PC-3 (cell line): ENCODE results near the gene POP4. TPM values are rescaled to one million over a fixed set of nuclear protein-coding genes. Genes with fewer than 3 reads are reported as not detected.

ENCODE experiments used
- ATAC-seq: fragments of 200-7000 bp; cut with Tn5 transposase; 2 replicates; pipeline ENCODE4 v1.9.1; 2020; ENCODE audit warnings: mild to moderate bottlenecking, moderate library complexity
- BruUV-seq: library from RNA; stranded (reverse); fragments of 400-500 nt; replicated peaks from 2 replicates; lab custom pipeline; 2021; lab: Mats Ljungman, UMichigan
- CTCF ChIA-PET: fragments of 300-600 bp; sonication (Branson Sonifier 250); formaldehyde crosslinking; loops from one replicate; lab custom pipeline; 2022; ENCODE audit warnings: antibody characterized with exemption; lab: Charles Lee
- POLR2A ChIA-PET: fragments of 300-600 bp; sonication (Branson Sonifier 250); formaldehyde crosslinking; loops from one replicate; lab custom pipeline; 2022; ENCODE audit warnings: antibody characterized with exemption; ENCODE audit not compliant: unreplicated experiment; lab: Charles Lee
- DNase-seq: peaks from one replicate; pipeline ENCODE4 v3.0.0-alpha.2; 2015
- H2AFZ ChIP-seq: fragments of 300-600 bp; sonication (generic); 2 replicates; pipeline ENCODE4 v1.6.0; 2016; ENCODE audit warnings: antibody characterized with exemption, low read length
- H3F3A ChIP-seq: fragments of 300-600 bp; sonication (generic); one replicate; pipeline ENCODE4 v1.6.0; 2017; ENCODE audit warnings: antibody characterized with exemption, low read length, control low read depth, mild to moderate bottlenecking; ENCODE audit not compliant: unreplicated experiment
- H3K27ac ChIP-seq: fragments of 300-600 bp; sonication (generic); 2 replicates; pipeline ENCODE4 v1.5.1; 2016; ENCODE audit warnings: mild to moderate bottlenecking, low read length
- H3K27me3 ChIP-seq: fragments of 300-600 bp; sonication (generic); 2 replicates; pipeline ENCODE4 v1.6.1; 2016; ENCODE audit warnings: low read length, mixed read lengths
- H3K36me3 ChIP-seq: fragments of 300-600 bp; sonication (generic); 2 replicates; pipeline ENCODE4 v1.6.1; 2016; ENCODE audit warnings: low read depth, mixed run types, low read length, mixed read lengths
- H3K4me1 ChIP-seq: fragments of 300-600 bp; sonication (generic); 2 replicates; pipeline ENCODE4 v1.5.1; 2016; ENCODE audit warnings: low read length; ENCODE audit not compliant: insufficient read depth
- H3K4me2 ChIP-seq: fragments of 300-600 bp; sonication (generic); 2 replicates; pipeline ENCODE4 v1.6.0; 2016; ENCODE audit warnings: low read length
- H3K4me3 ChIP-seq: fragments of 300-600 bp; sonication (generic); 2 replicates; pipeline ENCODE4 v1.5.1; 2016; ENCODE audit warnings: mild to moderate bottlenecking, low read length, mixed read lengths
- H3K79me2 ChIP-seq: fragments of 300-600 bp; sonication (generic); 2 replicates; pipeline ENCODE4 v1.6.1; 2017; ENCODE audit warnings: low read length, mixed read lengths
- H3K9ac ChIP-seq: fragments of 300-600 bp; sonication (generic); 2 replicates; pipeline ENCODE4 v1.6.0; 2016; ENCODE audit warnings: mild to moderate bottlenecking, low read length
- H3K9me2 ChIP-seq: fragments of 300-600 bp; sonication (generic); replicated peaks from 2 replicates; pipeline ENCODE4 v1.6.1; 2016; ENCODE audit warnings: mixed run types, low read length, mixed read lengths
- H3K9me3 ChIP-seq: fragments of 300-600 bp; sonication (generic); 2 replicates; pipeline ENCODE4 v1.6.1; 2016; ENCODE audit warnings: low read length, mixed read lengths
- H4K20me1 ChIP-seq: fragments of 300-600 bp; sonication (generic); 2 replicates; pipeline ENCODE4 v1.6.1; 2016; ENCODE audit warnings: low read length, mixed read lengths
- EZH2 ChIP-seq: fragments of 300-600 bp; sonication (generic); IDR thresholded peaks from one replicate; pipeline ENCODE4 v1.6.1; 2017; ENCODE audit warnings: antibody characterized with exemption, mild to moderate bottlenecking, low read length; ENCODE audit not compliant: unreplicated experiment
- EZH2phosphoT487 ChIP-seq: fragments of 300-600 bp; sonication (generic); IDR thresholded peaks from 2 replicates; pipeline ENCODE4 v1.6.1; 2018; ENCODE audit warnings: mild to moderate bottlenecking, antibody characterized with exemption, low read length, borderline replicate concordance
- intact Hi-C: fragments of 100-400 bp; cut with micrococcal nuclease; formaldehyde crosslinking; loops from 2 replicates; pipeline ENCODE4 v1.9.0; 2023
- total RNA-seq: library from RNA; depleted of rRNA; stranded (reverse); fragments of >200 nt; gene quantifications from 2 replicates; pipeline ENCODE4 v1.2.3, GENCODE V29; 2014
- TF ChIP-seq, protein P1 (sequence below): fragments of 300-600 bp; sonication (generic); conservative IDR thresholded peaks from 2 replicates; pipeline ENCODE4 v1.5.1; 2017; ENCODE audit warnings: antibody characterized with exemption, low read depth, mild to moderate bottlenecking, low read length

The POP4 gene
- total RNA-seq, 1 experiment from 2014 or later: 115 TPM

GRCh38 chr19:29590278-29590677 lies 15.8 kb upstream of the POP4 start:
- Histone ChIP-seq H3F3A (no peaks in the 10 kb centered on the region), H3K79me2 (no peaks in the 10 kb centered on the region), H3K27ac (no peak overlapping the region), H3K4me2 (no peak overlapping the region), H3K9me3 (0 out of 2 replicates have a peak, but pooled peaks cover 2% of the 10 kb centered on the region), H3K27me3 (peaks cover 23% of the 10 kb centered on the region), H4K20me1 (no peaks in the 10 kb centered on the region), H2AFZ (no peak overlapping the region), H3K4me3 (no peak overlapping the region), H3K4me1 (no peaks in the 10 kb centered on the region), H3K9ac (no peak overlapping the region), H3K36me3 (no peaks in the 10 kb centered on the region), H3K9me2 (no peaks in the 10 kb centered on the region)
- DNase-seq: no peak
- TF ChIP-seq EZH2phosphoT487 (no peak), EZH2 (no peak)
- TF ChIP-seq, protein P1, sequence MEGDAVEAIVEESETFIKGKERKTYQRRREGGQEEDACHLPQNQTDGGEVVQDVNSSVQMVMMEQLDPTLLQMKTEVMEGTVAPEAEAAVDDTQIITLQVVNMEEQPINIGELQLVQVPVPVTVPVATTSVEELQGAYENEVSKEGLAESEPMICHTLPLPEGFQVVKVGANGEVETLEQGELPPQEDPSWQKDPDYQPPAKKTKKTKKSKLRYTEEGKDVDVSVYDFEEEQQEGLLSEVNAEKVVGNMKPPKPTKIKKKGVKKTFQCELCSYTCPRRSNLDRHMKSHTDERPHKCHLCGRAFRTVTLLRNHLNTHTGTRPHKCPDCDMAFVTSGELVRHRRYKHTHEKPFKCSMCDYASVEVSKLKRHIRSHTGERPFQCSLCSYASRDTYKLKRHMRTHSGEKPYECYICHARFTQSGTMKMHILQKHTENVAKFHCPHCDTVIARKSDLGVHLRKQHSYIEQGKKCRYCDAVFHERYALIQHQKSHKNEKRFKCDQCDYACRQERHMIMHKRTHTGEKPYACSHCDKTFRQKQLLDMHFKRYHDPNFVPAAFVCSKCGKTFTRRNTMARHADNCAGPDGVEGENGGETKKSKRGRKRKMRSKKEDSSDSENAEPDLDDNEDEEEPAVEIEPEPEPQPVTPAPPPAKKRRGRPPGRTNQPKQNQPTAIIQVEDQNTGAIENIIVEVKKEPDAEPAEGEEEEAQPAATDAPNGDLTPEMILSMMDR: no peak
- ChIA-PET CTCF (no interaction called here), POLR2A (no interaction called here)
- no TSS peak for BruUV-seq
- intact Hi-C loops: no loop called here
- ATAC-seq: no peak

DNA sequence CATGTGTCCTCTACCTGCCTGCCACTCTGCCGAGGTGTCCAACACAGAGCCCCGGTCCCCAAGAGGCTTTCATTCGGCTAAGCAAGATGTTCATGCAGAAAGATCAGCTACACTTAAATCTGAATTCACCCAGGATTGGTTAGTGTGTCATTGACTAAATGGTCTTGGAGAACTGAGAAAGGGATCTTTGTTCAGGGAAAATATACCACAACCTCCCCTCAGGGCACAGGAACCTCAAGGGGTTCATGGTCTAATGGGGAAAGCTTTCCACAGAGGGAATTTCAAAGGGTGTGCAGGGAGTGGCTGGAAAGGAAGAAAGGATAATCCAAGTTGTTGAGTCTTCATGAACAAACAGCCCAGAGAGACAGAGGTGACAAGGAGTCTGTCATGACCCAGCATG lies 14.4 kb upstream of the POP4 start:
- Histone ChIP-seq H3F3A (no peaks in the 10 kb centered on the region), H3K36me3 (no peaks in the 10 kb centered on the region), H3K27me3 (peaks cover 36% of the 10 kb centered on the region), H4K20me1 (no peaks in the 10 kb centered on the region), H3K4me3 (no peak overlapping the region), H3K9ac (no peak overlapping the region), H3K9me3 (no peaks in the 10 kb centered on the region), H2AFZ (no peak overlapping the region), H3K4me1 (no peaks in the 10 kb centered on the region), H3K27ac (no peak overlapping the region), H3K79me2 (no peaks in the 10 kb centered on the region), H3K4me2 (no peak overlapping the region), H3K9me2 (no peaks in the 10 kb centered on the region)
- BruUV-seq: no TSS peak
- ATAC-seq (no peak), DNase-seq (no peak)
- CTCF ChIA-PET: no interaction called here
- TF ChIP-seq EZH2phosphoT487 (no peak), EZH2 (no peak)
- TF ChIP-seq, protein P1: no peak
- intact Hi-C loops: no loop called here
- POLR2A ChIA-PET: no interaction called here

DNA sequence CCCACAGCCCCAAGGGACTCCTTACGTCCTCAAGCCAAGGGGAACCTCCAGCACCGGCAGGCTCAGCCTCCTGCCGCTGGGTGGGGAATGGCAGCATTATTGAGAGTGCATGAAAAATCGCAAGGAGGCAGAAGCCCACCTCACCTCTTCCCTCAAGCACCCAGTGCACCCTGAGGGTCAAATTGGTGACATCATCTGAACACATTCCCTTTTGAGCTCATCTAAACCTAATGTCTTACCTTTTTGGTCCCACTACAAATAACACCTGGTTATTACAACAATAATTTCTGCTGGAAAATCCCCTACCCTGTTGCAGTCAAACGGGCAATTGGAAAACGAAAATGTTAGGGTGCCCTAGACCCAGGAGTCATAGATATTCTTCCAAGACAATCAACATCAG lies 12.2 kb upstream of the POP4 start:
- Histone ChIP-seq H3K27ac (no peak overlapping the region), H2AFZ (no peak overlapping the region), H3F3A (no peaks in the 10 kb centered on the region), H3K4me2 (no peak overlapping the region), H3K36me3 (no peaks in the 10 kb centered on the region), H3K9me2 (no peaks in the 10 kb centered on the region), H3K79me2 (no peaks in the 10 kb centered on the region), H3K27me3 (peaks cover 54% of the 10 kb centered on the region), H3K4me3 (no peak overlapping the region), H3K9me3 (no peaks in the 10 kb centered on the region), H3K9ac (no peak overlapping the region), H3K4me1 (no peaks in the 10 kb centered on the region), H4K20me1 (no peaks in the 10 kb centered on the region)
- intact Hi-C loops: no loop called here
- CTCF ChIA-PET: no interaction called here
- no TSS peak for BruUV-seq
- ATAC-seq: no peak
- no peak for TF ChIP-seq EZH2
- TF ChIP-seq, protein P1: no peak
- TF ChIP-seq EZH2phosphoT487: no peak
- DNase-seq: no peak
- POLR2A ChIA-PET: no interaction called here
